HG03342 (cell line): ENCODE results near the gene N4BP2L1.
"Not testable (repeated sequence)": the region's sequence is repeated elsewhere in the genome, so short reads cannot be mapped to it uniquely, and the experiment has no call there.

Source experiments
- ATAC-seq: cut with Tn5 transposase; IDR thresholded peaks from one replicate; pipeline ENCODE4 v1.9.1; 2021; ENCODE audit warnings: mild to moderate bottlenecking, moderate library complexity; ENCODE audit not compliant: unreplicated experiment

The N4BP2L1 gene

GRCh38 chr13:32391101-32391619 is 36.8 kb downstream of the N4BP2L1 start:
- ATAC-seq: no peak

DNA sequence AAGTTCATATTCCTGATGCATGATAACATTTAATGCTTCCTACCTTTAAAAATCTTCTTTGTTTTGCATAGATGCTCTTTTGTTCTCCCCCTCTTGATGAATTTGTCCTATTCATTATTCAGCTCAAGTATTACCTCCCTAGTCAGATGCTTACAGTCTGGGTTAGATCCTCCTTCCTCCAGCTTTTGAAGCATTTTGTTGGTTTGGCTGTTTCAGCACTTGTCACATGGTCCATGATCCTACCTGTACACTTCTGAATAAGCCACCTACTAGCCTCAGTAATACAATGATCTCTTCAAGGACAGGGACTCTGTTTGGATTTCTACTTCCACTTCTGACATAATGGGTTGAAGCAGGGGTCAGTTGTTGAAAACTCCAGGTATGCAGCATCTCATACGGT is 37.4 kb downstream of the N4BP2L1 start:
- ATAC-seq: no peak

DNA sequence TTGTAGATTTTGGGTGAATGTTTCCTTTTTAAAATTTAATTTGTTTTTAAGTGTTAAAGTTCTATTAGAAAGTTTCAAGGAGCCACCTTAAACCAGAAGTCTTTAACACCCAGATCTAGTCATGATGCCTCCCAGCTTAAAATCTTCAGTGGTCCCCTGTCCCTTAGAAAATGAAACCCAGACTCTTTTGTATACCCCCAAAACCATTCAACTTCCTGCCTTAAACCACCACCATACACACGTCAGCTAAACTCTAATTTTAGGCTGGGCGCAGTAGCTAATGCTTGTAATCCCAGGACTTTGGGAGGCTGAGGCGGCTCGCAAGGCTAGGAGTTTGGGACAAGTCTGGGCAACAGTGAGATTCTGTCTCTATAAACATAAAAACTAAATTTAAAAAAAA is 37.9 kb downstream of the N4BP2L1 start:
- peak; percentile 74 for ATAC-seq

- no peak for ATAC-seq
Observed at GRCh38 chr13:32385410-32385809, 42.5 kb downstream of the N4BP2L1 start.

- no peak for ATAC-seq
Observed at GRCh38 chr13:32384702-32385101, 43.2 kb downstream of the N4BP2L1 start.

GRCh38 chr13:32383836-32384618 is 43.9 kb downstream of the N4BP2L1 start:
- ATAC-seq: no peak

- no peak for ATAC-seq
Observed at GRCh38 chr13:32381539-32381938, 46.4 kb downstream of the N4BP2L1 start.

DNA sequence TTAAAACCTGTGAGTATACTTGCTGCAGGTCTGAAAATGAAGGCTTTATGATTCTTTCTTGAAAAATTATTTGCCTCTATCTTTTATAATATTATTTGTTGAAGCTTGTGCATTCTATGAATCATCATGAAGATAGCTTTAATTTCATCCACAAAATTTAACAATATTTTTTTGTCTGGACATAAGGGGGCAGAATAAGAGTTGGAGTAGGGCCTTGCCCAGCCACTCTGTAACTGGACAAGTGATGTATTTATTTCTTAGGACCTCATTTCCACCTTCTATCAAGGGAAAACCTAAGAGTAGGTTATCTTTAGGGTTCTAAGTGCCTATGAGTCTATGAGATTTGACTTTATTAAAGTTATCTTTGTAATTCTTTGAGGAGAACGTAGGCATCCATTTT is 49.9 kb downstream of the N4BP2L1 start:
- no peak for ATAC-seq

- no peak for ATAC-seq
Observed at GRCh38 chr13:32376642-32377415, 51.1 kb downstream of the N4BP2L1 start.

- ATAC-seq: no peak
Observed at GRCh38 chr13:32370805-32371204, 57.1 kb downstream of the N4BP2L1 start.

DNA sequence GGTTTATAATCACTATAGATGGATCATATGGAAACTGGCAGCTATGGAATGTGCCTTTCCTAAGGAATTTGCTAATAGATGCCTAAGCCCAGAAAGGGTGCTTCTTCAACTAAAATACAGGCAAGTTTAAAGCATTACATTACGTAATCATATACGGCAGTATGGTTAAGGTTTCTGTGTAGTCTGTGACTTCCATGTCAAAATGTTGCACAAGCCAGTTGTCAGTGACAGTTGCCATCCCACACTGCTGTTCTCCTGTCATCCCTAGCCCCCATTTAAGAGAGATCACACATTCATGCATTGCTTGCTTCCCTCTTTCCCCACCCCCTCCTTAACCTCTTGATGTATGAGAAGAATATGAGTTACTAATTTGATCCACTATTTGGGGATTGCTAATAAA is 65.4 kb downstream of the N4BP2L1 start:
- no peak for ATAC-seq

- not testable (repeated sequence) for ATAC-seq
Observed at GRCh38 chr13:32355935-32356334, 72.0 kb downstream of the N4BP2L1 start.

DNA sequence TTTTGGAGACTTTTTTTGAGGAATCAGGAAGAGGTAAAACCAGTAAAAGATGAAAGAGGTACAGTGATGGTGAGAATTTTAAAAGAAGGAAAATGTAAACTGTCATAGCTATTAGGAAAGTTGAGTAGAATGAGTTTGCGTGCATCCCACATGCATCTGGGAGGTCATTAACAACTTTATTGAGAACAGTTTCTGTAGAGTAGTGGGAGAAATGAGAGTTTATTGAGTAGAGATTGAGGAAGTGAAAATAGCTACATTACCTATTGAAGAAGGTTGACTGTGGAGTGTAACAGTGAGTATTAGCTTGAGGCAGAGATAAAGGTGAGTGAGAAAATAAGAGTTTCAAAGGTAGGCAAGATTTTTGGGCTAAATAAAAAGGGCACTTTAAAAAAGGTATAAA is 73.9 kb downstream of the N4BP2L1 start:
- peak; percentile 58 for ATAC-seq

DNA sequence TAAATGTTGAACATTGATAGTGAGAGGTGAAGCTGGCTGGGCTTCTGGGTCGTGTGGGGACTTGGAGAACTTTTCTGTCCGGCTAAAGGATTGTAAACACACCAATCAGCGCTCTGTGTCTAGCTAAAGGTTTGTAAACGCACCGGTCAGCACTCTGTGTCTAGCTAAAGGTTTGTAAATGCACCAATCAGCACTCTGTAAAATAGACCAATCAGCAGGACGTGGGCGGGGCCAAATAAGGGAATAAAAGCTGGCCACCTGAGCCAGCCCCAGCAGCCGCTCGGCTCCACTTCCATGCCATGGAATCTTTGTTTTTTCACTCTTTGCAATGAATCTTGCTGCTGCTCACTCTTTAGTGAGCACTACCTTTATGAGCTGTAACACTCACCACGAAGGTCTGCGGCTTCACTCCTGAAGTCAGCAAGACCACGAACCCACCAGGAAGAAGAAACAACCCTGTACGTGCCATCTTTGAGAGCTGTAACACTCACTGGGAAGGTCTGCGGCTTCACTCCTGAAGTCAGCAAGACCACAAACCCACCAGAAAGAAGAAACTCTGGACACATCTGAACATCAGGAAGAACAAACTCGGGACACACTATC is 77.0 kb downstream of the N4BP2L1 start:
- not testable (repeated sequence) for ATAC-seq
